HuH-7.5 (cell line): ENCODE results near the gene ADPRH.

ENCODE experiments used
- DNase-seq: peaks from one replicate; pipeline ENCODE4 v3.0.0; 2011; ENCODE audit warnings: low spot score

Gene ADPRH

DNA sequence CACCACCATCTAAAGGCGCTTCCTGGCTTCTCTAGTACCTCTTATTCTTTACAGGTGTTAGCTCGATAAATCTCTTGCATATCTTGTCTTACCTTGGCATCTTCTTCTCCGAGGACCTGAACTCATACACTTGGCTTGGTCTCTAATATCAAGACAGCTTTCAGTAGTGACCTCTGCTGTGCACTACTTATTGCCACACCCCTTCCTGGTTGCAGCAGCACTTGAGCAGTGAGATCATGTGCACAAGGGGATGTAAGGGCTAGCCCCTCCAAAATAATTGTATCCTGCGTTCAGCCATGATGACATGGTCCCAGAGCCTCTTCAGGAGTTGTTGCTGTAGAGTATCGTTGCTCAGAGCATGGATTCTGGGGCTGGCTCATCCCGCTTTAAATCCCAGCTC lies 17.1 kb downstream of the ADPRH start:
- DNase-seq: no peak

- DNase-seq: peak; percentile 47
These were observed 18.4 kb downstream of the ADPRH start, which contains the start of gene PLA1A for GRCh38 chr3:119597548-119598288. TSS of gene PLA1A (plus strand) at chr3:119597885. CDS start at chr3:119597914, 29 bp downstream.

GRCh38 chr3:119598410-119599098 lies 19.3 kb downstream of the ADPRH start:
- DNase-seq: no peak

GRCh38 chr3:119599558-119600174 lies 20.4 kb downstream of the ADPRH start:
- no peak for DNase-seq

GRCh38 chr3:119600732-119601131 lies 21.4 kb downstream of the ADPRH start:
- DNase-seq: no peak

DNA sequence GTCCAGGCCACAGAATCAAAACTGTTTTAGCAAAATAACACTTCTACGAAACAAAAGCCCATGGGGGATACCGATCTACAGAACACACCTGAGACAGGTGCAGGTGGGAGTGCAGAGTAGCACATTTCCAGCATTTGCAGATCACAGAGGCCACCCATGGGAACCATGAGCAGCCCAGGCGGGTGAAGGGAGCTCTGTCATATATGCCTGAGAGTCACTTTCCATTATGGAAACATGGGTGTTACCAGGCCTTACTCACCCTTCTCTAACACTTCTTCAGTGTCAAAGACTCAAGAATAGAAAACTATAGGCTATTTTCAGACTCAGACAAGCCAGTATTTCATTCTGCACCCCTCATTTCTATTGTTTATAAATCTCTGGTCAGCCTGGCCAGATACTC lies 21.9 kb downstream of the ADPRH start:
- no peak for DNase-seq

- no peak for DNase-seq
These were observed 23.4 kb downstream of the ADPRH start for GRCh38 chr3:119602676-119603075.

DNA sequence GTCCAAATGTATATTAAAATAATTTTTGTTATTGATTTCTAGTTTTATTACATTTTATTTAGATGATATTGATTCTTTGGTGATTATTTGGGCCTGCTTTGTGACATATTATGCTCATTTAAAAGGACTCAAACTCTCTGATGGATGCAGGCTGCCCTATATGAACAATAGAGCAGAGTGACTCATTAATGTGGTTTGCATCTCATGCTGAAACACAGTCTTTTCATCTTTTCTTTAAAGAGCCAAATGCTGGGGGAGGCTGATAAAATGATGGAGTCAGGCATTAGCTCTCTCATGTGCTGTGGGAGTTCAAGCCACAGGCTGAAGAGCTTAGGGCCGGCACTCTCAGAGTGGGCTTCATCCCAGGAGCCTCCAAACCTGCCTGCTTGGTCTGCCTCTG lies 25.6 kb downstream of the ADPRH start:
- DNase-seq: no peak

DNA sequence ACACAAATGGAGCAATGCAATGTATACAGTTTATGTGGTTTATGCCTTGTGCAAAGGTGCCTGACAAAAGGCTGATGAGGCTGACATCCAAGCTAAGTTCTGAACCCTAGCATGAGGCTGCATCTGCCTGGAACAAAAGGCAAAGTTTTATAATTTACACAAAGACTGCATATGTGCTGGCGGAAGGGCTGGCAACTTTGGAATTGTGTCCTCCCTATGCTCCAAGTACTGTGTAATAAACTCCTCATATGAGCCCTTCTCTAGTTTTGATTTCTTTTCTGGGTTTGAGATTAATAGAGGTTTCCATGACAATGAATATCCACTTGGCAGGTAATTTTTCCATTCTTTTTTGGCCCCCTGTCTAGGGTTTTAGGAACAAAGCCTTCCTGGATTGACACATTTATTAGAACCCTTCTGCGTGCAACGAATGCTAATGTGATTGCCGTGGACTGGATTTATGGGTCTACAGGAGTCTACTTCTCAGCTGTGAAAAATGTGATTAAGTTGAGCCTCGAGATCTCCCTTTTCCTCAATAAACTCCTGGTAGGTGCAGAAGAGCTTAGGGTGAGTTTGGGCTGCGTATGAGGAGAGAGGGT lies 29.2 kb downstream of the ADPRH start:
- no peak for DNase-seq

DNA sequence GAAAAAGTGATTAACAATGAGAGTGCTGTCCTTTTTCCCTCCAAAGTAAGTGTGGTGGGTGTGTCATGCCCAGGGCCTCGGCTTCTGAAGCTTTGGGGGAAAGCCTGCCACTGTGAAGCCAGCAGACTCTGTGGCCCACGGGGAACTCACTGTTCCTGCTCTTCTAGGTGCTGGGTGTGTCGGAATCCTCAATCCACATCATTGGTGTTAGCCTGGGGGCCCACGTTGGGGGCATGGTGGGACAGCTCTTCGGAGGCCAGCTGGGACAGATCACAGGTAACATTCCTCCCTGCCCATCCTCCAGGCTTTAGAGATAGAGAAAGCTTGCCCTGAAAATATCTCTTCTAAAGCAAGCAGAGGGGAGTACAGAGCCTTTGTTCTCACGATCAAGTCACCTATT lies 30.0 kb downstream of the ADPRH start:
- DNase-seq: no peak

GRCh38 chr3:119611664-119612063 lies 32.4 kb downstream of the ADPRH start:
- no peak for DNase-seq

GRCh38 chr3:119613201-119613600 lies 33.9 kb downstream of the ADPRH start:
- no peak for DNase-seq

DNA sequence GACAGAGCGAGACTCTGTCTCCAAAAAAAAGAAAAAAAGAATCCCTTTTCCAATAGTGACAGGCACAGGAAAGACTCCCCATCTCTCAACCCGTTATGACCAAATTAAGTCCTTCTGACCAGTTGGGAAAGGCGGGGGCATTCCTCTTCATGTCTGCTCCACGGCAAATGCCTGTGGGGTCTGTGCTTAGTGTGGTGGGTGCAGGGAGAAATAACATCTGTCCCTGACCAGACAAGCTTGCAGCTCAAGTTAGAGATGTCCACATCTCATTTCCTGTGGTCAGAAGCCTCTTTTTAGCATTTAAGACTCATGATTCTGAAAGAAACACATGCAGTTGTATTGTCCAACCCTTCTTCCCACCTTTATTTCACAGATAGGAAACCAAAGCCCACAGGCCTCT lies 34.6 kb downstream of the ADPRH start:
- DNase-seq: no peak

- DNase-seq: no peak
These were observed 36.8 kb downstream of the ADPRH start for GRCh38 chr3:119616056-119616455.

DNA sequence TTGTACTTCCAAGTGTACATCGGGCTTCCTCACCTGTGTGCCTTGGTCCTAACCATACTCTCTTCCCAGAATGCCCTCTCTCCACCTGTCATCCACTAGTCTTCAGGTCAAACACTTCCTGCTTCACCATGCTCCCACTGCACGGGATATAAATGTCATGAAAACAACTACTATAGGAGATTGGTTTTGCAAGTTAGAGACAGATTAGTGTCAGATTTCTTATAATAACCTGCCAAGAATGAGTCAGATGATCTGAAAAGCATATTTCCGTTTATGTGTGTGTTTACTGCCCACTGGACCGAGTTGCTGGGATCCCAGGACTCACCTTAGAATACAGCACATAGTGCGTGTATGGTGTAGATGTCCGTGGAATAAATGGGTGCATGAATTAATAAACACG lies 39.8 kb downstream of the ADPRH start:
- no peak for DNase-seq

GRCh38 chr3:119620899-119621298 lies 41.6 kb downstream of the ADPRH start:
- DNase-seq: no peak

GRCh38 chr3:119624002-119624720 lies 44.9 kb downstream of the ADPRH start:
- DNase-seq: no peak

DNA sequence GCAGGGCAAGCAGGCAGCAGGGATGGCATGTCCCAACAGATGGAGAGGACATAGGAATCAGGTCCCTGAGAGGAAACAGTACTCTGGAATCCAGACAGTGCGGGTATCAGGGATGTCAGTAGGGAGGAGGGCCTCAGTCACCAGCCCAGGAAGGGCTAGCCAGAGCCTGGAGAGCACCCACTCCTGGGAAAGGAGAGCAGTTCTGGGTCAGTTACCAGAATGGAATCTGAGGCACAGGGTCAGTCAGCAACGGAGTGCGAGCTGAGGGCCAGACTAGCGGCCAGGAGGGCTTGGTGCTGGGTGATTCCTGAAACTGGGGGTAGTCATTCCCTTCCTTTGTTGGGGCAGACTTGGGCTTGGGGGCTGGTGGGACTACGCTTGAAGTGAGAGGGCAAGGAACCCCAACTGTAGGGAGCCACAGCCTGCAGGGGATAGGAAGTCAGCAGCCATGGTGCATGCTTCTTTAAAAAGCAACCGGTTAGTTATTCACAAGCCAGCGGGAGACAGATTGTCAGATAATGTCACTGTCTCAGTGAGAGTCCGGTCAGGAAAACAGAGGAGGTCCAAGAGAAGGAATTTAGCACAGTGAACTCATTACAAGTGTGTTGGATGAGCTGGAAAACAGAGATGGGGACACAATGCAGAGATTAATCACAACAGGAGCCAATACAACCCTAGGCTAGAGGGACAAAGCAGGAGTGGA lies 46.3 kb downstream of the ADPRH start:
- no peak for DNase-seq

GRCh38 chr3:119626196-119626595 lies 46.9 kb downstream of the ADPRH start:
- no peak for DNase-seq

- DNase-seq: no peak
These were observed 48.2 kb downstream of the ADPRH start for GRCh38 chr3:119627461-119627860.

- no peak for DNase-seq
These were observed 49.1 kb downstream of the ADPRH start for GRCh38 chr3:119628390-119628789.
